ENCODE measurements around the gene TMCO4.

DNA sequence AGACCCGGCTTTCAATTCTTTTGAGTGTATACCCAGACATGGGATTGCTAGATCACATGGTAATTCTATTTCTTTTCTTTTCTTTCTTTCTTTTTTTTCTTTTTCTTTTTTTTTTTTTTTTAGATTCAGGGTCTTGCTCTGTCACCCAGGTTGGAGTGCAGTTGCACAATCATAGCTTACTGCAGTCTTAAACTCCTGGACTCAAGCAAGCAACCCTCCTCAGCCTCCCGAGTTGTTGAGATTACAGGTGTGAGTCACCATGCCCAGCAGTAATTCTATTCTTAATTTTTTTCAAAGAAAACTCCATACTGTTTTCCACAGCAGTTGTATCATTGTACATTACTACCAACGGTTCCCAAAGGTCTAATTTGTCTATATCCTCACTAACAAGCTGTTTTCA, 28.8 kb upstream of the TMCO4 start:
- TF ChIP-seq MXI1 (IDR thresholded peaks at IDR 0.05; ENCODE audit: borderline replicate concordance, low read depth, low read length) (no peak), CTCF (conservative IDR thresholded peaks at IDR 0.05; ENCODE audit: low read depth, low read length) (no peak), POLR2A (IDR thresholded peaks at IDR 0.05; ENCODE audit: low read depth, low read length) (no peak), BHLHE40 (IDR thresholded peaks at IDR 0.05; ENCODE audit: low read depth, low read length) (no peak), RCOR1 (IDR thresholded peaks at IDR 0.05; ENCODE audit: insufficient replicate concordance, low read length) (no peak), SMC3 (IDR thresholded peaks at IDR 0.05; ENCODE audit: low read depth, low read length) (no peak), RAD21 (IDR thresholded peaks at IDR 0.05; ENCODE audit: low read length) (no peak), ELK1 (IDR thresholded peaks at IDR 0.05; ENCODE audit: borderline replicate concordance, low read depth, low read length) (no peak), USF2 (IDR thresholded peaks at IDR 0.05; ENCODE audit: low read depth, low read length) (no peak), FOS (IDR thresholded peaks at IDR 0.05; ENCODE audit: low read depth, low read length) (no peak), MAZ (IDR thresholded peaks at IDR 0.05; ENCODE audit: borderline replicate concordance, low read depth, low read length) (no peak)
